ENCODE data around the gene POLA2.

DNA sequence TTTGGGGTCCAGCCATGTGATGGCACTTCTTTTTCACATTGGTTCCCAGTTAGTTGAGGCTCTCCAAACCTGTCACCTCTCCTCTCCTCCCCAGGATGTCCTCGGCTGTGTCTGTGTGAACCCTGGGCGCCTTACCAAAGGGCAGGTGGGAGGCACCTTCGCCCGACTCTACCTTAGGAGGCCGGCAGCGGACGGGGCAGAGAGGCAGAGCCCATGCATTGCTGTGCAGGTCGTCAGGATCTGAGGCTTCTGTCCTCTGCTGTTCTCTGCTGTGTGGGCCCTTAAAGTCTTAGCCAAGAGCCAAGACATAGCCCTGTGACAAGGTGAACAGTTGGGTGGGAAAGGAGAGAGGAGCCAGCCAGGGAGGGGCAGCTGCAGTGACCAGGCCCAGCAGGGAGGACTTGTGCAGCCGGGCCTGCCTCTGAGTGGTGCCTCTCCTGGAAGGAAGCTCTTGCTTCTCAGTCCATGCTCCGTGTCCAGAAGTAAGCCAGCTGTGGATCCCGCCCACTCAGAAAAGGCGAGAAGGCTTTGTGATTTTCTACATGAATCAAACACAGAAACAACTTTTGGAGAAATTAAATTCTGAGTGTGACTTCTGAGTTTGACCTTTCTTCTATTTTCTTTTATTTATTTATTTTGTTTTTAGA, 35.4 kb downstream of the POLA2 start:
- TF ChIP-seq, protein P1, sequence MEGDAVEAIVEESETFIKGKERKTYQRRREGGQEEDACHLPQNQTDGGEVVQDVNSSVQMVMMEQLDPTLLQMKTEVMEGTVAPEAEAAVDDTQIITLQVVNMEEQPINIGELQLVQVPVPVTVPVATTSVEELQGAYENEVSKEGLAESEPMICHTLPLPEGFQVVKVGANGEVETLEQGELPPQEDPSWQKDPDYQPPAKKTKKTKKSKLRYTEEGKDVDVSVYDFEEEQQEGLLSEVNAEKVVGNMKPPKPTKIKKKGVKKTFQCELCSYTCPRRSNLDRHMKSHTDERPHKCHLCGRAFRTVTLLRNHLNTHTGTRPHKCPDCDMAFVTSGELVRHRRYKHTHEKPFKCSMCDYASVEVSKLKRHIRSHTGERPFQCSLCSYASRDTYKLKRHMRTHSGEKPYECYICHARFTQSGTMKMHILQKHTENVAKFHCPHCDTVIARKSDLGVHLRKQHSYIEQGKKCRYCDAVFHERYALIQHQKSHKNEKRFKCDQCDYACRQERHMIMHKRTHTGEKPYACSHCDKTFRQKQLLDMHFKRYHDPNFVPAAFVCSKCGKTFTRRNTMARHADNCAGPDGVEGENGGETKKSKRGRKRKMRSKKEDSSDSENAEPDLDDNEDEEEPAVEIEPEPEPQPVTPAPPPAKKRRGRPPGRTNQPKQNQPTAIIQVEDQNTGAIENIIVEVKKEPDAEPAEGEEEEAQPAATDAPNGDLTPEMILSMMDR (IDR thresholded peaks at IDR 0.05), result no peak
- TF ChIP-seq ZFX (IDR thresholded peaks at IDR 0.05; ENCODE audit: borderline replicate concordance), result no peak
